Gastroesophageal sphincter (tissue), 4 donors: ENCODE results near the gene MACC1. TPM values are rescaled to one million over a fixed set of nuclear protein-coding genes. Genes with fewer than 3 reads are reported as not detected.
"Not testable (repeated sequence)": the region's sequence is repeated elsewhere in the genome, so short reads cannot be mapped to it uniquely, and the experiment has no call there.

Experiments
- ATAC-seq: fragments of 150-250 bp; one replicate; pipeline ENCODE4 v1.9.1; 2016; ENCODE audit warnings: mild to moderate bottlenecking, moderate library complexity
- H3K27ac ChIP-seq, 4 donors: fragments of 200-600 bp; sonication (generic) in 3 of 4; 1 replicate in 3 of 4; 2 replicates in 1 of 4; pipeline ENCODE4 v1.5.1; 2016 to 2019
- H3K27me3 ChIP-seq: fragments of 200-600 bp; sonication (generic); one replicate; pipeline ENCODE4 v1.5.1; 2019
- H3K36me3 ChIP-seq, 2 donors: fragments of 200-600 bp; sonication (generic); one replicate each; pipeline ENCODE4 v1.5.1; 2019; ENCODE audit warnings: control low read depth in 1 of 2
- H3K4me1 ChIP-seq, 3 donors: fragments of 200-600 bp; sonication (generic); 1 replicate in 2 of 3; 2 replicates in 1 of 3; pipeline ENCODE4 v1.5.1; 2016 to 2019; ENCODE audit warnings: control low read depth in 2 of 3
- H3K4me3 ChIP-seq, 2 donors: fragments of 200-600 bp; sonication (generic); one replicate each; pipeline ENCODE4 v1.5.1; 2019; ENCODE audit warnings: mild to moderate bottlenecking in 1 of 2, moderate library complexity in 1 of 2
- H3K9me3 ChIP-seq, 3 donors: fragments of 200-600 bp; sonication (generic); one replicate each; pipeline ENCODE4 v1.5.1; 2017 to 2019; ENCODE audit warnings: control low read depth in 2 of 3
- CTCF ChIP-seq, 4 experiments: fragments of 200-600 bp in 2 of 4; fragments of 450-650 bp in 2 of 4; sonication (generic) in 1 of 4; IDR thresholded peaks; one replicate each; pipeline ENCODE4 v1.5.1; 2017 to 2019; ENCODE audit warnings: antibody characterized with exemption in 4 of 4, mild to moderate bottlenecking in 2 of 4, moderate library complexity in 2 of 4
- EP300 ChIP-seq: sonication (generic); formaldehyde crosslinking; IDR thresholded peaks from one replicate; pipeline ENCODE4 v1.6.1; 2017; ENCODE audit warnings: antibody characterized with exemption, mild to moderate bottlenecking
- POLR2A ChIP-seq, 2 donors: fragments of 450-650 bp; IDR thresholded peaks; one replicate each; pipeline ENCODE4 v1.6.1; 2017; ENCODE audit warnings: antibody characterized with exemption in 2 of 2, mild to moderate bottlenecking in 2 of 2, moderate library complexity in 1 of 2
- POLR2AphosphoS5 ChIP-seq: sonication (generic); formaldehyde crosslinking; IDR thresholded peaks from one replicate; pipeline ENCODE4 v1.6.1; 2017; ENCODE audit warnings: antibody characterized with exemption
- WGBS, 2 donors: methylation state at CpG; one replicate each; pipeline ENCODE4 v1.1.5; 2018; ENCODE audit warnings: low coverage in 1 of 2; 5-methylcytosine and 5-hydroxymethylcytosine counted together
- total RNA-seq, 4 donors: library from RNA; depleted of rRNA; stranded (reverse); fragments of >200 nt; gene quantifications; one replicate each; pipeline ENCODE4 v1.1.0, GENCODE V29; 2016

MACC1 gene
- total RNA-seq, 4 donors from 2014 or later: under 0.01 to 2.9 (median 0.25) TPM

- Histone ChIP-seq H3K4me1 (peaks cover 0 to 7% (median 0%) of the 10 kb centered on the region in 3 donors), H3K27ac (no peak overlapping the region), H3K27me3 (no peaks in the 10 kb centered on the region), H3K9me3 (peaks cover 0 to 8% (median 0%) of the 10 kb centered on the region in 3 donors), H3K36me3 (no peaks in the 10 kb centered on the region), H3K4me3 (no peak overlapping the region)
- ATAC-seq: no peak
- 88 to 89% methylated on average over 1 of the region's 1 CpG for WGBS, 2 donors
- TF ChIP-seq POLR2AphosphoS5 (no peak), POLR2A (IDR thresholded peaks at IDR 0.05) (no peak), CTCF (IDR thresholded peaks at IDR 0.05) (no peak), EP300 (no peak)
Observed at GRCh38 chr7:20188567-20188966, 28.6 kb downstream of the MACC1 start.

GRCh38 chr7:20187850-20188249 is 29.3 kb downstream of the MACC1 start:
- not testable (repeated sequence) for H3K27ac ChIP-seq

GRCh38 chr7:20185988-20186387 is 31.2 kb downstream of the MACC1 start:
- H3K4me3 ChIP-seq: no peak overlapping the region
- peaks cover 0 to 8% (median 0%) of the 10 kb centered on the region in 3 donors for H3K9me3 ChIP-seq
- H3K36me3 ChIP-seq: no peaks in the 10 kb centered on the region
- no peak for TF ChIP-seq POLR2AphosphoS5
- TF ChIP-seq CTCF (IDR thresholded peaks at IDR 0.05): no peak
- no peak for TF ChIP-seq POLR2A (IDR thresholded peaks at IDR 0.05)
- TF ChIP-seq EP300: no peak
- H3K27ac ChIP-seq: no peak overlapping the region
- ATAC-seq: no peak
- 98 to 99% methylated on average over 5 of the region's 5 CpGs for WGBS, 2 donors
- no peaks in the 10 kb centered on the region for H3K27me3 ChIP-seq
- peaks cover 0 to 4% (median 0%) of the 10 kb centered on the region in 3 donors for H3K4me1 ChIP-seq

More at GRCh38 chr7:20187850-20188249, 29.3 kb downstream of the MACC1 start:
- WGBS, 2 donors: 66 to 88% methylated on average over 1 to 4 of the region's 4 CpGs
- not testable (repeated sequence) for ATAC-seq, H3K9me3 ChIP-seq, H3K27me3 ChIP-seq, H3K4me1 ChIP-seq, H3K4me3 ChIP-seq, H3K36me3 ChIP-seq

GRCh38 chr7:20183086-20183485 is 34.1 kb downstream of the MACC1 start:
- Histone ChIP-seq H3K27me3 (no peaks in the 10 kb centered on the region), H3K36me3 (no peaks in the 10 kb centered on the region), H3K4me3 (no peak overlapping the region), H3K9me3 (no peaks in the 10 kb centered on the region), H3K4me1 (no peaks in the 10 kb centered on the region), H3K27ac (no peak overlapping the region)
- WGBS, 2 donors: 59 to 69% methylated on average over 3 to 4 of the region's 4 CpGs
- no peak for TF ChIP-seq POLR2AphosphoS5
- TF ChIP-seq CTCF (IDR thresholded peaks at IDR 0.05): no peak
- TF ChIP-seq EP300: no peak
- no peak for TF ChIP-seq POLR2A (IDR thresholded peaks at IDR 0.05)
- ATAC-seq: no peak

GRCh38 chr7:20176578-20177242 is 40.5 kb downstream of the MACC1 start:
- 58 to 66% methylated on average over 3 to 6 of the region's 6 CpGs for WGBS, 2 donors
- H3K4me3 ChIP-seq: no peak overlapping the region

More at GRCh38 chr7:20176578-20177242, 40.5 kb downstream of the MACC1 start:
- ATAC-seq: no peak
- Histone ChIP-seq H3K36me3 (no peaks in the 10 kb centered on the region), H3K4me1 (no peaks in the 10 kb centered on the region), H3K9me3 (no peaks in the 10 kb centered on the region), H3K27me3 (no peaks in the 10 kb centered on the region), H3K27ac (no peak overlapping the region)
- TF ChIP-seq CTCF (IDR thresholded peaks at IDR 0.05): no peak
- no peak for TF ChIP-seq POLR2AphosphoS5
- no peak for TF ChIP-seq POLR2A (IDR thresholded peaks at IDR 0.05)
- no peak for TF ChIP-seq EP300
